Breast epithelium (tissue), 4 donors: ENCODE measurements around the gene SCAF11. TPM values are rescaled to one million over a fixed set of nuclear protein-coding genes. Genes with fewer than 3 reads are reported as not detected.
"Not testable (repeated sequence)": the region's sequence is repeated elsewhere in the genome, so short reads cannot be mapped to it uniquely, and the experiment has no call there.

ENCODE experiments used
- DNase-seq, 2 donors: peaks; one replicate each; pipeline ENCODE4 v3.0.0-alpha.2; 2019; ENCODE audit warnings: low spot score in 2 of 2
- H3K27ac ChIP-seq, 2 donors: fragments of 200-600 bp; sonication (generic) in 1 of 2; one replicate each; pipeline ENCODE4 v1.5.1; 2016 to 2019; ENCODE audit warnings: mild to moderate bottlenecking in 1 of 2
- H3K27me3 ChIP-seq, 2 donors: fragments of 200-600 bp; sonication (generic) in 1 of 2; one replicate each; pipeline versions ENCODE4 v1.5.1 to v1.6.0; 2017 to 2019; ENCODE audit warnings: control low read depth in 1 of 2, mild to moderate bottlenecking in 1 of 2
- H3K36me3 ChIP-seq: fragments of 200-600 bp; one replicate; pipeline ENCODE4 v1.5.1; 2019
- H3K4me1 ChIP-seq, 2 donors: fragments of 200-600 bp; sonication (generic); one replicate each; pipeline ENCODE4 v1.5.1; 2016 to 2019; ENCODE audit warnings: control low read depth in 1 of 2
- H3K4me3 ChIP-seq, 3 donors: fragments of 200-600 bp; sonication (generic); 1 replicate in 2 of 3; 2 replicates in 1 of 3; pipeline ENCODE4 v1.5.1; 2016 to 2019; ENCODE audit warnings: mild to moderate bottlenecking in 3 of 3, moderate library complexity in 2 of 3
- H3K9me3 ChIP-seq, 2 donors: fragments of 200-600 bp; sonication (generic) in 1 of 2; one replicate each; pipeline ENCODE4 v1.5.1; 2016 to 2019; ENCODE audit warnings: control low read depth in 1 of 2
- POLR2A ChIP-seq: fragments of 450-650 bp; IDR thresholded peaks from one replicate; pipeline ENCODE4 v1.6.1; 2016; ENCODE audit warnings: antibody characterized with exemption, mild to moderate bottlenecking, moderate library complexity
- POLR2AphosphoS5 ChIP-seq, 3 donors: sonication (generic); formaldehyde crosslinking; IDR thresholded peaks; one replicate each; pipeline ENCODE4 v1.6.1; 2017; ENCODE audit warnings: antibody characterized with exemption in 3 of 3
- intact Hi-C: fragments of 100-400 bp; cut with DNase I; formaldehyde crosslinking; loops from one replicate; pipeline ENCODE4 v1.15.1; 2023; ENCODE audit warnings: low total_unique reads
- total RNA-seq, 3 donors: library from RNA; depleted of rRNA; stranded (reverse); fragments of >200 nt; gene quantifications; one replicate each; pipeline ENCODE4 v1.1.0, GENCODE V29; 2016
- TF ChIP-seq, protein P1 (sequence below), 3 donors: fragments of 450-650 bp; IDR thresholded peaks; one replicate each; pipeline ENCODE4 v1.5.1; 2016 to 2017; ENCODE audit warnings: antibody characterized with exemption in 3 of 3, mild to moderate bottlenecking in 3 of 3, moderate library complexity in 3 of 3

Gene SCAF11, protein sequence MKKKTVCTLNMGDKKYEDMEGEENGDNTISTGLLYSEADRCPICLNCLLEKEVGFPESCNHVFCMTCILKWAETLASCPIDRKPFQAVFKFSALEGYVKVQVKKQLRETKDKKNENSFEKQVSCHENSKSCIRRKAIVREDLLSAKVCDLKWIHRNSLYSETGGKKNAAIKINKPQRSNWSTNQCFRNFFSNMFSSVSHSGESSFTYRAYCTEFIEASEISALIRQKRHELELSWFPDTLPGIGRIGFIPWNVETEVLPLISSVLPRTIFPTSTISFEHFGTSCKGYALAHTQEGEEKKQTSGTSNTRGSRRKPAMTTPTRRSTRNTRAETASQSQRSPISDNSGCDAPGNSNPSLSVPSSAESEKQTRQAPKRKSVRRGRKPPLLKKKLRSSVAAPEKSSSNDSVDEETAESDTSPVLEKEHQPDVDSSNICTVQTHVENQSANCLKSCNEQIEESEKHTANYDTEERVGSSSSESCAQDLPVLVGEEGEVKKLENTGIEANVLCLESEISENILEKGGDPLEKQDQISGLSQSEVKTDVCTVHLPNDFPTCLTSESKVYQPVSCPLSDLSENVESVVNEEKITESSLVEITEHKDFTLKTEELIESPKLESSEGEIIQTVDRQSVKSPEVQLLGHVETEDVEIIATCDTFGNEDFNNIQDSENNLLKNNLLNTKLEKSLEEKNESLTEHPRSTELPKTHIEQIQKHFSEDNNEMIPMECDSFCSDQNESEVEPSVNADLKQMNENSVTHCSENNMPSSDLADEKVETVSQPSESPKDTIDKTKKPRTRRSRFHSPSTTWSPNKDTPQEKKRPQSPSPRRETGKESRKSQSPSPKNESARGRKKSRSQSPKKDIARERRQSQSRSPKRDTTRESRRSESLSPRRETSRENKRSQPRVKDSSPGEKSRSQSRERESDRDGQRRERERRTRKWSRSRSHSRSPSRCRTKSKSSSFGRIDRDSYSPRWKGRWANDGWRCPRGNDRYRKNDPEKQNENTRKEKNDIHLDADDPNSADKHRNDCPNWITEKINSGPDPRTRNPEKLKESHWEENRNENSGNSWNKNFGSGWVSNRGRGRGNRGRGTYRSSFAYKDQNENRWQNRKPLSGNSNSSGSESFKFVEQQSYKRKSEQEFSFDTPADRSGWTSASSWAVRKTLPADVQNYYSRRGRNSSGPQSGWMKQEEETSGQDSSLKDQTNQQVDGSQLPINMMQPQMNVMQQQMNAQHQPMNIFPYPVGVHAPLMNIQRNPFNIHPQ (N-terminal part only)
- total RNA-seq = 100 to 1,000 TPM; 141 to 195 (median 177) TPM

DNA sequence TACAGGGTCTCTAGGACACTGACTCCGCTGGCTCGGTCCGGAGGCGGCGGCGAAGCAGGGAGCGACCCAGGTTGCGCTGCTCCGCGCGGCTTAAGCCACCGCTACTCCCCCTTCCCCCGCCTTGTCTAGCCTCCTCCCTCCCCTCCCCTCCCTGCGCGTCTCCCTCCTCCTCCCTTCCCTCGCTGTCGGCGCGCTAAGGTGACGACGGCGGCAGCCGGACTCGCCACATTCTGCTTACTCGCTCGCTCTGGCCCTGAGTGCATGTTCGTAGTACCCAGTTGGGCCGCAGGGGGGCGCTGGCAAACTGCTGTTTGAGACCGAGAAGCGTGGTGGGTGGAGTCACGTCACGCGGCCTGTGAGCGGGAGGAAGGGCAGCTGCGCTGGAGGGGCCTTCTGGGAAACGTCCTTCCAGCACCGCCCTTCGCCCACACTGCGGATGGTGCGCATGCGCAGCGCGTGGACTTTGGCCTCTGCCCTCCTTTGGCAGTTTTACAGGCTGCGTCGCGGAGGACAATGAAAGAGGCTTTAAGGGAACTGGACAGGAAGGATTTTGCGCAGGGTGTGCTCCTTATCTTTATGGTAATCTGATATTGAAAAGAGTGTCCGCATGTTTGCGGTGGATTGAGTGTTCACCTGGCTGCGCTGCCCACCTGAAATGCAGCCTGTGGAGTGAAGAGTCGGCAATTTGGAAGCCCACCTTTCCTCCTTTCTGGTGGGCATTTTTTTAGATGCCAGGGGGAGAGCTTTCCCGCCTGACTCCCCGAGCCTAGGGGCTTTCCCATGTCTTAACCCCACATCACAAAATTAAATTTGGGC lies at the start of gene SCAF11:
TSS of gene SCAF11 (minus strand) at position 107 of the 816 bp plus-strand sequence. CDS start 26,407 bp downstream, outside the sequence.
- intact Hi-C loops = no loop called here
- peak; percentile 96 for TF ChIP-seq POLR2A
- TF ChIP-seq, protein P1, sequence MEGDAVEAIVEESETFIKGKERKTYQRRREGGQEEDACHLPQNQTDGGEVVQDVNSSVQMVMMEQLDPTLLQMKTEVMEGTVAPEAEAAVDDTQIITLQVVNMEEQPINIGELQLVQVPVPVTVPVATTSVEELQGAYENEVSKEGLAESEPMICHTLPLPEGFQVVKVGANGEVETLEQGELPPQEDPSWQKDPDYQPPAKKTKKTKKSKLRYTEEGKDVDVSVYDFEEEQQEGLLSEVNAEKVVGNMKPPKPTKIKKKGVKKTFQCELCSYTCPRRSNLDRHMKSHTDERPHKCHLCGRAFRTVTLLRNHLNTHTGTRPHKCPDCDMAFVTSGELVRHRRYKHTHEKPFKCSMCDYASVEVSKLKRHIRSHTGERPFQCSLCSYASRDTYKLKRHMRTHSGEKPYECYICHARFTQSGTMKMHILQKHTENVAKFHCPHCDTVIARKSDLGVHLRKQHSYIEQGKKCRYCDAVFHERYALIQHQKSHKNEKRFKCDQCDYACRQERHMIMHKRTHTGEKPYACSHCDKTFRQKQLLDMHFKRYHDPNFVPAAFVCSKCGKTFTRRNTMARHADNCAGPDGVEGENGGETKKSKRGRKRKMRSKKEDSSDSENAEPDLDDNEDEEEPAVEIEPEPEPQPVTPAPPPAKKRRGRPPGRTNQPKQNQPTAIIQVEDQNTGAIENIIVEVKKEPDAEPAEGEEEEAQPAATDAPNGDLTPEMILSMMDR (IDR thresholded peaks at IDR 0.05) = peak; percentile 99 to 100 (median 99)
- TF ChIP-seq POLR2AphosphoS5 (IDR thresholded peaks at IDR 0.05) = peak; percentile 85 to 92 (median 89)
- peak; percentile 100 for DNase-seq

DNA sequence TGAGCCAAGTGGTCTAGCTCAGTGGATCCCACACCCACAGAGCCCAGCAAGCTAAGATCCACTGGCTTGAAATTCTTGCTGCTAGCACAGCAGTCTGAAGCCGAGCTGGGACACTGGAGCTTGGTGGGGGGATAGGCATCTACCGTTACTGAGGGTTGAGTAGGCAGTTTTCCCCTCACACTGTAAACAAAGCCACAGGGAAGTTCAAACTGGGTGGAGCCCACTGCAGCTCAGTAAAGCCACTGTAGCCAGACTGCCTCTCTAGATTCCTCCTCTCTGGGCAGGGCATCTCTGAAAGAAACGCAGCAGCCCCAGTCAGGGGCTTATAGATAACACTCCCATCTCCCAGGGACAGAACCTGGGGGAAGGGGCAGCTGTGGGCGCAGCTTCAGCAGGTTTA lies 46.7 kb upstream of the SCAF11 start:
- not testable (repeated sequence) for H3K36me3 ChIP-seq, H3K27ac ChIP-seq, H3K4me1 ChIP-seq, H3K27me3 ChIP-seq, H3K4me3 ChIP-seq, H3K9me3 ChIP-seq, DNase-seq
- intact Hi-C loops = loop anchor here (5.0 kb wide), 1 partner anchor 315 kb away; no protein-coding TSS in a partner anchor

More for the DNA sequence above, at the start of gene SCAF11:
- Histone ChIP-seq H3K27me3 (no peaks in the 10 kb centered on the region), H3K4me1 (peaks cover 5 to 15% of the 10 kb centered on the region in 2 donors), H3K4me3 (peak within 1 kb of the TSS; percentile 85 to 96 (median 87)), H3K9me3 (no peaks in the 10 kb centered on the region), H3K27ac (peak within 1 kb of the TSS; percentile 99 to 100), H3K36me3 (no peaks in the 10 kb centered on the region)

DNA sequence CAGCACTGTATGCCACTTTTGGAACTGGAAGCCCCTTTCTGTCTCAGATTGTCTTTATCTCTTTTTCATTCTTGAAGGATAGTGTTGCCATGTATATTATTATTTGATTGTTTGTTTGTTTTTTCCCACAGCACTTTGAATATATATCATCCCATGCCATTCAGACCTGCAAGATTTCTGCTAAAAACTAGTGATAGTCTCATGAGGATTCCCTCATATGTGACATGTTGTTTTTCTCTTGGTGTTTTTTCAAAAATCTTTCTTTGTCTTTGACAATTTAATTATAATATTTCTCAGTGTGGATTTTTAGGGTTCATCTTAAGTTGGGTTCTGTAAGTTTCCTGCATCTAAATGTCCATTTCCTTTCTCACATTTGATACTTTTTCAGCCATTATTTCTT lies 36.8 kb upstream of the SCAF11 start:
- Histone ChIP-seq H3K4me1 (no peaks in the 10 kb centered on the region), H3K36me3 (no peaks in the 10 kb centered on the region), H3K4me3 (no peak overlapping the region), H3K9me3 (peaks cover 17 to 63% of the 10 kb centered on the region in 2 donors), H3K27ac (no peak overlapping the region), H3K27me3 (no peaks in the 10 kb centered on the region)
- intact Hi-C loops = no loop called here
- TF ChIP-seq POLR2AphosphoS5 (IDR thresholded peaks at IDR 0.05) = no peak
- TF ChIP-seq, protein P1 (IDR thresholded peaks at IDR 0.05) = no peak
- TF ChIP-seq POLR2A = no peak
- no peak for DNase-seq

DNA sequence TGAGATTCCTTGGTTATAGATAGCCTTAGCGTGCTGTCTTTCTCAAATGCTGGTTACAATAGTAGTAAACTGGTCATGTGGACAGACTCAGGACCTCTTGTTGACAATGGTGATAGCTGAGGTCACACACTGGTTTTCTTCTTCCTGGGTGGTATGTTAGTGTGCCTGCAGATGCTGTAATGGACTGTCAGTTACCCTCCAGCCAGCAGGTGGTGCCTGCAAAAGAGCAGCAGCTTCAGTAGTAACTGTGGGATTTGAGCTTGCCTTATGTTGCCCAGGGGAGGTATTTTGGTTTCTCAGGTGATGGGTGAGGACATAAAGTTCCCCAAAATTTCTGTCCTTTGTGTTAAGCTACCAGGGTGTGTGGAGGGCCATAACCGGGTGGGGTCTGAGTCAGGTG lies 33.7 kb upstream of the SCAF11 start:
- TF ChIP-seq POLR2A (no peak), POLR2AphosphoS5 (IDR thresholded peaks at IDR 0.05) (no peak)
- TF ChIP-seq, protein P1 (IDR thresholded peaks at IDR 0.05) = no peak
- Histone ChIP-seq H3K4me3 (no peak overlapping the region), H3K27me3 (no peaks in the 10 kb centered on the region), H3K27ac (no peak overlapping the region), H3K4me1 (no peaks in the 10 kb centered on the region), H3K9me3 (peaks cover 17 to 67% of the 10 kb centered on the region in 2 donors), H3K36me3 (no peaks in the 10 kb centered on the region)
- intact Hi-C loops = no loop called here
- DNase-seq = no peak
